ENCODE data around the gene REC8. TPM values are rescaled to one million over a fixed set of nuclear protein-coding genes. Genes with fewer than 3 reads are reported as not detected.

The REC8 gene
- total and polyA plus RNA-seq, 2 of the 4 experiments (the other 2 are of a cell fraction): 0.36 to 3.5 TPM

GRCh38 chr14:24179961-24180796 is 8.3 kb downstream of the REC8 start:
- peaks cover 74% of the 10 kb centered on the region for H3K36me3 ChIP-seq (ENCODE audit: control insufficient read depth, insufficient read depth, low read length)
- no TSS peak for BruUV-seq (replicated peaks)
- intact Hi-C loops (cut with micrococcal nuclease): no loop called here
- H3K4ac ChIP-seq (ENCODE audit: low read depth, low read length): no peak overlapping the region
- 91% methylated on average over 6 of the region's 18 CpGs; no CpG with 5 or more reads in 1 of the 2 experiments for WGBS, 2 experiments (ENCODE audit: extremely low coverage in 2 of 2, insufficient read length in 1 of 2)
- DNase-seq: peak; percentile 90
- ChIA-PET CTCF (interaction anchor here (0.5 to 1.1 kb wide), 2 partner anchors 11 to 1153 kb away, joined by 4 to 5 read pairs; no protein-coding TSS in a partner anchor), POLR2A (ENCODE audit: unreplicated experiment) (interaction anchor here (0.6 kb wide), 1 partner anchor 9 kb away, joined by 3 read pairs; no protein-coding TSS in a partner anchor)
- H3K9me3 ChIP-seq (ENCODE audit: control insufficient read depth, insufficient read depth, low read length): no peaks in the 10 kb centered on the region
- H3K27ac ChIP-seq (ENCODE audit: insufficient read depth, low read length): peak overlapping the region; percentile 34; the same call in 1 of the 2 replicates
- no peak overlapping the region for H3K4me3 ChIP-seq (ENCODE audit: insufficient read depth, low read depth, low read length)
- H4K5ac ChIP-seq (ENCODE audit: low read depth, low read length): no peak overlapping the region
- peaks cover 0 to 5% of the 10 kb centered on the region in 2 experiments; a peak in 1 of 4 replicates for H3K79me1 ChIP-seq (ENCODE audit: low read depth in 1 of 2, low read length in 2 of 2)
- in situ Hi-C loops (cut with MboI; ENCODE audit: low sequenced_read_pairs): no loop called here
- H3K14ac ChIP-seq (replicated peaks; ENCODE audit: low read depth, low read length): no peak overlapping the region
- no peak overlapping the region for H4K8ac ChIP-seq (ENCODE audit: low read depth in 2 of 2, low read length in 2 of 2)
- peak overlapping the region; percentile 46 for H2AFZ ChIP-seq (replicated peaks; ENCODE audit: low read length, poor library complexity)
- H3K27me3 ChIP-seq (ENCODE audit: control insufficient read depth, insufficient read depth, low read length): no peaks in the 10 kb centered on the region
- no peak overlapping the region for H2BK120ac ChIP-seq (ENCODE audit: low read depth, low read length)
- no peaks in the 10 kb centered on the region for H3K9me1 ChIP-seq (ENCODE audit: insufficient read depth, low read length)
- peak; percentile 81 for ATAC-seq (ENCODE audit: low read depth)
- H2BK5ac ChIP-seq (ENCODE audit: low read depth, low read length, poor library complexity, severe bottlenecking): no peak overlapping the region
- peaks cover 2% of the 10 kb centered on the region; the same call in 1 of the 2 replicates for H3K4me1 ChIP-seq (ENCODE audit: control insufficient read depth, insufficient read depth, low read length)
- H2AK9ac ChIP-seq (replicated peaks; ENCODE audit: low read depth, low read length, poor library complexity): peak overlapping the region; percentile 79
- no peak overlapping the region for H4K91ac ChIP-seq (ENCODE audit: insufficient read depth, low read depth, low read length)
- no peak overlapping the region for H3K9ac ChIP-seq (ENCODE audit: low read depth, low read length)
- no peaks in the 10 kb centered on the region for H4K20me1 ChIP-seq (ENCODE audit: insufficient read depth, low read length)
- no peak for TF ChIP-seq RCOR1 (IDR thresholded peaks at IDR 0.05; ENCODE audit: insufficient replicate concordance, low read length)
- no peak for TF ChIP-seq CEBPB (IDR thresholded peaks at IDR 0.05; ENCODE audit: low read depth, low read length)
- TF ChIP-seq RFX5 (IDR thresholded peaks at IDR 0.05; ENCODE audit: low read depth, low read length): no peak
- no peak for TF ChIP-seq SMC3 (IDR thresholded peaks at IDR 0.05; ENCODE audit: low read depth, low read length)
- TF ChIP-seq MXI1 (IDR thresholded peaks at IDR 0.05; ENCODE audit: borderline replicate concordance, low read depth, low read length): no peak
- no peak for TF ChIP-seq CTCF (conservative IDR thresholded peaks at IDR 0.05; ENCODE audit: low read depth, low read length)
- H3K56ac ChIP-seq (ENCODE audit: extremely low read depth, insufficient read depth, low read length): no peak overlapping the region
- no peak overlapping the region for H2BK15ac ChIP-seq (ENCODE audit: low read depth, low read length)
- H3K4me2 ChIP-seq (ENCODE audit: low read depth, low read length): no peak overlapping the region
- no peak overlapping the region for H3K18ac ChIP-seq (ENCODE audit: low read depth, low read length)
- no peak overlapping the region for H2BK20ac ChIP-seq (ENCODE audit: low read depth, low read length)
- dilution Hi-C loops (cut with HindIII; ENCODE audit: low sequenced_read_pairs, unreplicated experiment): no loop called here
- 0 out of 2 replicates have a peak overlapping the region, but pooled peaks have one; percentile 3 for H2AK5ac ChIP-seq (ENCODE audit: low read depth, low read length)
- H3K23ac ChIP-seq (ENCODE audit: low read depth, low read length): no peak overlapping the region
